Head of caudate nucleus (tissue), 42 donors: ENCODE data around the gene TREX2.

Source experiments
- DNase-seq, 42 donors: peaks; one replicate each; pipeline versions ENCODE4 v3.0.0 to v3.0.0-alpha.2; 2020 to 2021; ENCODE audit warnings: mixed read lengths in 7 of 42
- intact Hi-C: fragments of 100-400 bp; cut with DNase I; formaldehyde crosslinking; loops from one replicate; pipeline ENCODE4 v1.15.0; 2022

TREX2 gene

DNA sequence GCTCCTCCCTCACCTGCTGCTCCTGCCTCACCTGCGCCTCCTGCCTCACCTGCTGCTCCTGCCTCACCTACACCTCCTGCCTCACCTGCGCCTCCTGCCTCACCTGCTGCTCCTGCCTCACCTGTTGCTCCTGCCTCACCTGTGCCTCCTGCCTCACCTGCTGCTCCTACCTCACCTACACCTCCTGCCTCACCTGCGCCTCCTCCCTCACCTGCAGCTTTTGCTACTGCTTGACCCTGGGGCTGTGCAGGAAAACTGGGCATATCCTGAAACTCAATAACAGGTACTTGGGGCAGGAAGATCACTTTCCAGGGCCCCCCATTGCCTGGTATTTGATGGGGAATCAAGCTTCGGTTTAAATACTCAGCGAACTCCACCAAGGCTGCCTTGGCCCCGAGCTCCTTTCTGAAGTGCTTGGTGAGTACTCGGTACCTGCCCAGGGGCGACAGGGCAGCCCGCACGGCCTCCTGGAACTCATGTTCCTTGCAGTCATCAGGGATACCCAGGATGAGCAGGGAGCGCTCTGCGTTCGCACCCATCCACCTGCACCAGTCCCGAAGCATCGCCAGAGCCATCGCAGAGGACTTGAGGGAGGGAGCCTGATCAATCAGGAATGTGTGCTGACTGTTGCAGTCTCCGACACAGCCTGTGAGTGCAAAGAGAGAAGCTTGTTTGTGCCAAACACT, 47.4 kb downstream of the TREX2 start:
- intact Hi-C loops, result no loop called here
- DNase-seq, result no peak

DNA sequence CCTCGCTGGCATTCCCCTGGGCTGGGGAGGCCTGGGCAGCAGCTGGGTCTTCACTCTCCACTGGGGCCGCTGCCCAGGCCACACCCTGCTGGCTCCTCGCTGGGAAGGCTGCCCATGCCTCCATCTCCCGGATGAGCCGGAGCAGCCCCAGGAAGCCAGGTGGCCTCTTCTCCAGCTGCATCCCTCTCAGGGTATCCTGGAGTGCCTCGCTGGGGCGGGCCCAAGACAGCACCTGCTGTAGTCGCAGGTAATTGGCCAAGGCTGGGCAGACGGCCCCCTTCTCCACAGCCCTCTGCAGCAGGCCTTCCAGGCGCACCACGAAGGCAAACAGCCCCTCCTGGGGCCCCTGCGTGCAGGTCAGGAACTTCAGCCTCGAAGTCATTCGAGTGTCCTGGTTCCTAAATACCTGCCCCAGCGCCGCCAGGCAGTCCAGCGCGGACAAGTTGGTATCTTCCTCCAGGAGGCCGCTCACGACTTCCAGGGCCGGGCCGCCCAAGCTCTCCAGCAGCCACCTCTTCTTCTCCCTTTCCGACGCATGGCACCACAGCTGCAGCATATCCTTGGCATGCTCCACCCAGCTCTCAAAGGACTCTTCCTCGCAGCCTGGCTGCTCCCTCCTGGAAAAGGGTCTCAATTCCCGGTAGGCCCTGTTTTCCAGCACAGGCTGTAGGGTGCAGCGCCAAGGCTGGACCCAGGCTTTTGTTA, 48.4 kb downstream of the TREX2 start:
- DNase-seq, result no peak

DNA sequence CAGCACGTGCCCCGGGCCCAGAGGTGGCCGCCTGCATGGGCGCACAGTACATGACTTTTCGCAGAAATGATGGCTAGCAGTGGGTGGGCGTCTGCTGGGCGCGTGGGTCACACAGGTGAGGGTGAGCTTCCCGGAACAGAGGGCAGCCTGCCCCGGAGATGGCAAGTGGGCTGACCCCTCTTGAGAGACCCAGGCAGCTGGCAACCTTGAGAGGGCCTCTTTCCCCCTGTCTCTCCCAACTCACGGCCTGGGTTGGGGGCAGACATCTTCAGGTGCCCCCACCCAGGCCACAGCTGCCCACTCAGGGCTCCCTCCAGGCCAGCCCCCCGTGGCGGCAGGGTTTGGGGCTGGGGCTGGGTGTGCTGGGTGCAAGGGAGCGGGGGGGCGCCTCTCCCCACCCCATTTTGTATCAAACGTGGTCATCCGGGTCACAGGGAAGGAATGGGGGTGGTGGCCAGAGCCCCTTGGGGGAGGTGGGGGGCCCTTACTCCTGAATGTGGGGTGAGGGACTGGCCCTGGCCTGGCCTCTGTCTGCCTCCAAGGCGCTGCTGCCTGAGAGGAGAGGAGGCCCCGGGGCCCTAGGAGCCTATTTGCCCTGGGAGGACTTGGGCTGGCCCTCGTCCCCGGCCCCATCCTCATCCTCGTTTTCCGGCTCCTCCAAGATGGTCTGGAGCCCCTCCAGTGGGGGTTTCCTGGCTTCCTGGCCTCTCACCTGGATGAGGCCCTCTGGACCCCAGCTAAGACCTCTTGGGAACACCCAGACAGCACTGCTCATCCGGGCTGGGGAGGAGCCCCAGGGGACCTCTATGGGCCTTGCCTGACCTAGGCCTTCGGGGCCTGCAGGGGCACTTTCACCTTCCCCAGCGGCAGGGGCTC, 49.3 kb downstream of the TREX2 start:
- intact Hi-C loops, result no loop called here
- DNase-seq, result no peak

More for the DNA sequence above, 48.4 kb downstream of the TREX2 start:
- intact Hi-C loops, result no loop called here

DNA sequence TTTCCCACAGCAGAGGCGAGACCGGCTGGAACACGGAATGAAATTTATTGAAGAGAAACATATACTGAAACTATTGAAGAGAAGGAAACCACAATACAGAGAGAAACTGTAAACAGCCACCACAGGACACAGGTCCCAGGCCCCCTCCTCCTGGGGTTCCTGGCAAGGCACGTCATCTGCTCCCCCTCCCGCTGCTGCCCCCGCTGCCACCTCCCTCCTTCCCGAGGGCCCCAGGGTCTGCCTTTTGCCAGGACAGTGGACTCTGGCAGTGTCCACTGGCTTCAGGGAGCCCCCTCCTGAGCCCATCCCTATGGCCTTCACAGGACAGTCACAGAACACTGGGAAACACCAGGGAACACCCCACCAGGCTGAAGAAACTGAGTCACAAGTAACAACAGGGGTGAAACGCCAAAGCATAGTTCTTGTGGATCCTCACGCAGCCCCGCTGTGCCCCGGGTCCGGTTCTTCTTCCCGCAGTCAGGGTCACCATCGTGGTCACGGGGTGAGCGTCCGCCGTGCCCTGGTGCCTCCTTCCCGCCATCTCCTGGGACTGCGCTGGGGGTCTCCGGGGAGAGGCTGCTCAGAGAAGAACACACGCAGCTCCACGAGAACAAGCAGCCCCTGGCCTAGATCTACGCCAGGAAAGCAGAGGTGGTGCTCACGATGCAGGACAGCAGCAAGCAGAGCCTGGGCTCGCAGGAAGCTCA, 50.1 kb downstream of the TREX2 start:
- DNase-seq, result no peak
- intact Hi-C loops, result no loop called here

DNA sequence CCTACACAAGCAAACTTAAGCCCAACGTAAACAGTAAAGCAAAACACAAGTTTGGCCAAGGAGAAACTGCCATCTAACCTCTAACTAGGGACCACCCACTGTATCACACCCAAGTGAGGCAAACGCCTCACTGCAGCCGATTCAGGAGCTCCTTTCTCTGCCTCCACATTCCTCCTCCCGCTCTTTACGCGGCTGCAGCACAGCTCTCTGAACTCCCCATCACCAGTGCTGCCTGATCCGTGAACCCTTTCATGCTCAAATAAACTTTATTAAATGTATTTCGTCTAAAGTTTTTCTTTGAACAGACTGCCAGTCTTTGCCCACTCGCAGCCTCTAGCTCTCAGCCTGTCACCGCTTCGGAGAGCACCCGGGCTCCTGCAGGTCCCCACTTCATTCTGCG, 51.2 kb downstream of the TREX2 start:
- intact Hi-C loops, result no loop called here
- peak in 7 of 42 donors; percentile 10 to 53 (median 41) for DNase-seq
